Nephron (organoid): ENCODE results near the gene TCF4.
"Not testable (repeated sequence)": the region's sequence is repeated elsewhere in the genome, so short reads cannot be mapped to it uniquely, and the experiment has no call there.

Experiments used
- H3K27ac Mint-ChIP-seq, 3 experiments: 2 replicates each; pipeline ENCODE4 v1.8.0; 2020; ENCODE audit warnings: mixed read lengths in 3 of 3, mild to moderate bottlenecking in 2 of 3, moderate library complexity in 1 of 3
- H3K27me3 Mint-ChIP-seq: 2 replicates; pipeline ENCODE4 v1.8.0; 2021; ENCODE audit warnings: low read depth, mild to moderate bottlenecking, moderate library complexity, mixed read lengths
- H3K36me3 Mint-ChIP-seq: 2 replicates; pipeline ENCODE4 v1.8.0; 2020; ENCODE audit warnings: low read depth, mixed read lengths
- H3K4me1 Mint-ChIP-seq: 2 replicates; pipeline ENCODE4 v1.8.0; 2020; ENCODE audit warnings: mixed read lengths
- H3K4me3 Mint-ChIP-seq, 3 experiments: 2 replicates each; pipeline ENCODE4 v1.8.0; 2020; ENCODE audit warnings: mild to moderate bottlenecking in 3 of 3, mixed read lengths in 3 of 3, moderate library complexity in 2 of 3
- H3K9me3 Mint-ChIP-seq: 2 replicates; pipeline ENCODE4 v1.8.0; 2020; ENCODE audit warnings: mixed read lengths
- CTCF ChIP-seq, 3 experiments: fragments of 200-600 bp; sonication (generic); IDR thresholded peaks; one replicate each; pipeline ENCODE4 v1.5.0; 2021; ENCODE audit warnings: antibody characterized with exemption in 3 of 3; ENCODE audit not compliant: unreplicated experiment in 3 of 3

Gene TCF4

GRCh38 chr18:55470826-55471225 is 117.2 kb downstream of the TCF4 start:
- Mint-ChIP-seq H3K9me3 (no peaks in the 10 kb centered on the region), H3K36me3 (peaks cover 16% of the 10 kb centered on the region), H3K27me3 (no peaks in the 10 kb centered on the region), H3K27ac (no peak overlapping the region), H3K4me3 (no peak overlapping the region), H3K4me1 (peaks cover 25% of the 10 kb centered on the region)
- no peak for TF ChIP-seq CTCF (IDR thresholded peaks at IDR 0.05; ENCODE audit: unreplicated experiment in 3 of 3)

GRCh38 chr18:55469134-55469533 is 118.9 kb downstream of the TCF4 start:
- not testable (repeated sequence) for H3K4me3 Mint-ChIP-seq, H3K9me3 Mint-ChIP-seq, H3K27me3 Mint-ChIP-seq, H3K27ac Mint-ChIP-seq
- peaks cover 16% of the 10 kb centered on the region for H3K36me3 Mint-ChIP-seq
- peaks cover 38% of the 10 kb centered on the region for H3K4me1 Mint-ChIP-seq

GRCh38 chr18:55466789-55467188 is 121.2 kb downstream of the TCF4 start:
- H3K36me3 Mint-ChIP-seq, result peaks cover 20% of the 10 kb centered on the region
- TF ChIP-seq CTCF (IDR thresholded peaks at IDR 0.05; ENCODE audit: unreplicated experiment in 3 of 3), result no peak
- no peak overlapping the region for H3K4me3 Mint-ChIP-seq
- H3K27me3 Mint-ChIP-seq, result no peaks in the 10 kb centered on the region
- peak overlapping the region in 1 of 3 experiments; percentile 29 for H3K27ac Mint-ChIP-seq
- H3K4me1 Mint-ChIP-seq, result peaks cover 58% of the 10 kb centered on the region
- H3K9me3 Mint-ChIP-seq, result no peaks in the 10 kb centered on the region

- Mint-ChIP-seq H3K27ac (peak overlapping the region in 1 of 3 experiments; percentile 39), H3K27me3 (no peaks in the 10 kb centered on the region), H3K9me3 (no peaks in the 10 kb centered on the region), H3K4me1 (peaks cover 58% of the 10 kb centered on the region), H3K36me3 (peaks cover 19% of the 10 kb centered on the region), H3K4me3 (no peak overlapping the region)
- no peak for TF ChIP-seq CTCF (IDR thresholded peaks at IDR 0.05; ENCODE audit: unreplicated experiment in 3 of 3)
Observed at GRCh38 chr18:55465313-55465712, 122.7 kb downstream of the TCF4 start.

- H3K4me1 Mint-ChIP-seq, result peaks cover 55% of the 10 kb centered on the region
- TF ChIP-seq CTCF (IDR thresholded peaks at IDR 0.05; ENCODE audit: unreplicated experiment in 3 of 3), result no peak
- H3K36me3 Mint-ChIP-seq, result peaks cover 21% of the 10 kb centered on the region
Observed at GRCh38 chr18:55464581-55464980, 123.4 kb downstream of the TCF4 start.

GRCh38 chr18:55462652-55463051 is 125.3 kb downstream of the TCF4 start:
- Mint-ChIP-seq H3K27ac (peak overlapping the region; percentile 3 to 72 (median 26)), H3K4me3 (no peak overlapping the region), H3K9me3 (no peaks in the 10 kb centered on the region), H3K27me3 (no peaks in the 10 kb centered on the region), H3K4me1 (peaks cover 59% of the 10 kb centered on the region), H3K36me3 (peaks cover 20% of the 10 kb centered on the region)
- no peak for TF ChIP-seq CTCF (IDR thresholded peaks at IDR 0.05; ENCODE audit: unreplicated experiment in 3 of 3)

More at GRCh38 chr18:55464581-55464980, 123.4 kb downstream of the TCF4 start:
- Mint-ChIP-seq H3K27me3 (no peaks in the 10 kb centered on the region), H3K4me3 (no peak overlapping the region), H3K27ac (peak overlapping the region in 1 of 3 experiments; percentile 59), H3K9me3 (no peaks in the 10 kb centered on the region)
